ENCODE data around the gene NPC1.
"Not testable (repeated sequence)": the region's sequence is repeated elsewhere in the genome, so short reads cannot be mapped to it uniquely, and the experiment has no call there.

The NPC1 gene

DNA sequence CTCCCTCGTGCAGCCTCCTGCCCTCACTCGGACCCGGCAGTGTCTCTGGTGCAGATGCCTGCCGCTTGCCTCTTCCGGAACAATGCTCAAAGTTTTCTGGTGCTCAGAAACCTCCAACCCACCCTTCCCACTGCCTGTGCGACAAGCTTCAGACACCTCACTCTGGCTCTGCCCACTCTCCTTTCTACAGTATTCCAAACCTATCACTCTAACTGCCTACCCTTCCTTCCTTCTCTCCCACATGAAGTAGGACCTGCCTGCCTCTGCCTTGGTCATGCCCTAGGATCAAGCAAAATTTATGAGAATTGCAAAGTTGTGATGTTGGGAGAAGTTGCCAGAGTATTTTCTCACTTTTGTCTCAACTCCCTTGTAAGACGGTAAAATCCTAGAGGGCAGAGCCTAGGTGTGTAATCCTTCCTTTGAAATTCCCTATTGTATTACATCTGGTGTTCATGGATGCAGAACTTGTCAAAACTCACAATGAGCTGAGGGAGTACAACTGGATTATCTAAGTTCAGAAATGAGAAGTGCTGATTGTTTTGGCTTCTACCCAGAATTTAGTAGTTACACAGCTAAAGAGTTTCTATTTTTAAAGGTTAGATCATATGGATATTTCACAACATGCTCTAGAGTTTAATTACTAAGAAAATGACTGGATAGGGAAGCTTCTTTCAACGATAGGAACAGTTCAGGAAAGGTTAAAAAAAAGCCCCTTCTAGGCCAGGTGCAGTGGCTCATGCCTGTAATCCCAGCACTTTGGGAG, 7.2 kb downstream of the NPC1 start:
- peak in 1 of 10 donors; percentile 58 for DNase-seq
- intact Hi-C loops (cut with DNase I) = no loop called here

DNA sequence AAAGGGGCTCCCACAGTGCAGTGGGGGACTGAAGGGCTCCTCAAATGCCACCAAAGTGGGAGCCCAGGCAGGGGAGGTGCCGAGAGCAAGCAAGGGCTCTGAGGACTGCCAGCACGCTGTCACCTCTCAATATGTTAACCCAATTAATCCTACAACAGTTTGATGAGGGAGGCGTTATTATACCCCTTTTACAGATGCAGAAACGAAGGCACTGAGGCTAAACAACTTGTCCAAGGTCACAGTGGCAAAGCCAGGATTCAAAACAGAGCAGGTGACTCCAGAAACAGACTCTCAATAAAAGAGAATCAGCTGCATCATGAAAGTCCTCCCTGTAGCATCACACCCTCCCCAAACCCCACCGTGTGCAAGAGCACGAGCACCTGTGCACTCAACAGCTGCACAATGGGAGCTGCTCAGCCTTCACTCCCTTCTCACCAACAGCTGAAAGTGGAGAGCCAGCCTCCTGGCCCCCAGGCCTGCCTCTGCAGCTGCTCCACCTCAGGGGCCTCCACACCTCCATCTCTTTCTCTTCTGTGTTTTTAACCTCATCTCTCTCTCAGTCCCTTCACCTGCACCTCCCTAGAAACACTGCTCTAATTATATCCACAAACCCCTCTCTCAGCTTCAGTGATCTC, 8.1 kb downstream of the NPC1 start:
- intact Hi-C loops (cut with DNase I) = no loop called here
- DNase-seq = peak in 1 of 10 donors; percentile 29

DNA sequence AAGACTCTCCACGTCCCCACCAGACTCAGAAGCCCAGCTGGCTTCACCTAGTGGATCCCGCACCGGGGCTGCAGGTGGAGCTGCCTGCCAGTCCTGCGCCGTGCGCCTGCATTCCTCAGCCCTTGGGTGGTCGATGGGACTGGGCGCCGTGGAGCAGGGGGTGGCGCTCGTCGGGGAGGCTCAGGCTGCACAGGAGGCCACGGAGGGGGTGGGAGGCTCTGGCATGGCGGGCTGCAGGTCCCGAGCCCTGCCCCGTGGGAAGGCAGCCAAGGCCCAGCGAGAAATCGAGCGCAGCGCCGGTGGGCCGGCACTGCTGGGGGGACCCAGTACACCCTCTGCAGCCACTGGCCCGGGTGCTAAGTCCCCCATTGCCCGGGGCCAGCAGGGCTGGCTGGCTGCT, 8.8 kb downstream of the NPC1 start:
- peak in 1 of 10 donors; percentile 71 for DNase-seq
- intact Hi-C loops (cut with DNase I) = not testable (repeated sequence)

DNA sequence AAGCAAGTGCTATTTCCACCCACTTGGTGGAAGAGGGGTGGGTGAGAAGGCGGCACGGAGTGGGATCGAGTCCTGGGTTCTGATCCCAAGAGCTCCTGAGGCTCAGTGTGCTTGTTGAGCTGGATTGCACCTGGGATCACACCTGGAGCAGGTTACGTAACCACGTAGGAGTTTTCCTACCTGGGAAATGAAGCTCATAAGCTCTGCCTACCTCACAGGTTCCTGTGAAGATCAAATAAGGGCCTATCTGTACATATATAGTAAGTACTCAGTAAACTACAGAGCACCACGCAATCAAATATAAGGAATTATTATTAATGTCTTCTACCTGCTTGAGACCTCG, 11.0 kb downstream of the NPC1 start:
- intact Hi-C loops (cut with DNase I) = no loop called here
- peak in 1 of 10 donors; percentile 36 for DNase-seq

DNA sequence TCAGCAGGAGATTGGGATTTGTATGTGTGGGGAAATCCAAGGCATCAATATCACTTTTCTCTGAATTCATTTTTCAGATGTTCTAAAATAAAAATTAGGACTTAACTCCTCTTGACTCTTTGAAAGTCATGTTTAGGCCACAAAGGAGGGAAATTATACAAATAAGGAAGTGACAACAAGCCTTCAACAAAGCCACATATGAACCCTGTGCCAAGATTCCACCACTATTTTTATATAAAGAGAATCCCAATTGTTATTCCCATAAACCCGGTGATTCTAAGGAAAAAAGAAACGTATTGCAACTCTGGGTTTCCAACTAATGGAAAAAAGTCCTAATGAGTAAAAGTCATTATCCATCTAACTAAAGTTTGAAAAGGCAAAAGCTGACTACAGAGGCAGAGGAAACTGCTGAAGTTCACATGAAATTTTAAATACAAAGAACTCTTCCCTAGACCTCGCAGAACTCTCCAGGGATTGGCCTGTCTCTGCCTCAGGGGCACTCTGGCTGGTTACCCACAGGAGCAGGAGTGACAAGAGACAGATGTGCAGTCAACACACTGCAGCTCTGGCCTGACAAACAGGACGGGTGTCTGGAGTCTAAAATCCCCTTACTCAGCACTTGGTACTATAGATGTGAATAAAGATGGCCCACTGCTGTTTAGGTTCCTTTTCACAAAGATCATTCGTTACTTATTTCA, 11.5 kb downstream of the NPC1 start:
- intact Hi-C loops (cut with DNase I) = no loop called here
- DNase-seq = peak in 1 of 10 donors; percentile 24

DNA sequence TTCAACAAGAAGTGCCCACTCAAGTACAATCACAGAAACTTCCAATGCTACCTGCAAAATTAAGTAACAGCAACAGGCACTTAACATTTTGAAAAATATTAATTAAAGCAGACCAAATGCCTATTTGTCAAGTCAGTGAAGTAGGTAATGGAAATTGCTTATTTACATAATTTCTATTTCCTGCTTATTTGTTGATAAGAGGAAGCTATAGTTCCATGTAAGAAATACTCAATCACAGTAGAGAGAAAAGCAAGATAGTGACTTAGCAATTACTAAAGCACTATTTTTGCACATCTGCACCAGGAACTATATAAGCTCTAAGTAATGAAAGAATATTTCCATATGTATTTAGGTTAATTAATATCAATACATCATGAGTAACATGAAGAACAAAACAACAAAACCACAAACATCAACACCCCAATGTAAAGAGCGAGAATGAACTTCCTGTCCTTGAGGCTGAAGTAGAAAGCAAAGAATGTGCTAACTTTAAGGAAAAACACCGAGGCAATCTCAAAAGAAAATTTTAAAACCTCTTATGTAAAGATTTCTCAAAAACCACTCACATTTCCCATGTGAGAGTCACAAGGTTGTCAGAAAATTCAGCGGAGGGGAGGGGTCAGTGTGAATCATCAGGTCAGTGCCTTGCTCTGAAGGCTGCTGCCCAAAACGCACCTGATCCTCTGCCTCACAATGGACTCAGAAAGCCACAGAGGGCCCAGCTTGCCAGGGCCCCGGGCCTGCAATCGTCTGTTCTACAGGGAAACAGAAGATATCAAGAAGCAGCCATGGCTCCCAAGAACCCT, 12.5 kb downstream of the NPC1 start:
- intact Hi-C loops (cut with DNase I) = no loop called here
- DNase-seq = peak in 1 of 10 donors; percentile 23

DNA sequence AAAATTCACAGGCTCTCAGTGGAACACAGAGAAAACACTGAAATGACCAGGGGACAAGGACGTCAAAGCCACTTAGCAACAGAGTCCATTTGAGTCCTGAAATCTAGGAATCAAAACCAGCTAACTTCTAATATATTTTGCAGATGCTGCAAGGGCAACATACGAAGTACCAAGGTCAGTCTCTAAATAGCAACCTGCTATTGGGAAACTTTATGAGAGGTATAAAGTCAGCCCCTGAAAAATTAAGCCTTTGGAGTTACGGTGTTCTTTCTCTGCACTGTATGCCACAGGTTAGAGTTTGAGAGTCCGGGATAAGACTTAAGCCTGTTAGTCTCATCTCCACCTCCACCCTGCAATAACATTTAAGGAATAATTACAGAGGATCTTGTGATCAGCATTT, 13.3 kb downstream of the NPC1 start:
- intact Hi-C loops (cut with DNase I) = no loop called here
- DNase-seq = no peak

DNA sequence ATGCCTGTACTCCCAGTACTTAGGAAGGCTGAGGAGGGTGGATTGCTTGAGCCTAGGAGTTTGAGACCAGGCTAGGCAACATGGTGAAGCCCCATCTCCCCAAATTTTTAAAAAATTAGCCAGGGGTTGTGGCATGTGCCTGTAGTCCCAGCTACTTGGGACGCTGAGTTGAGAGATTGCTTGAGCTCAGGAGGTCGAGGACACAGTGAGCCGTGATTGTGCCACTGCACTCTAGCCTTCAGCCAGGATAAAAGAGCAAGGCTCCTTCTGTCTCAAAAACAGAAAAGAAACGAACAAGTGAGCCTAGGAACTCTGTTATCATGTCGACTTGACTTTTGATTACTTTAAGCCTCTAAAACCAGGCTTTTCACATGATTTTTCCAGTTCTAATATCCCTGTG, 13.7 kb downstream of the NPC1 start:
- no peak for DNase-seq
- intact Hi-C loops (cut with DNase I) = no loop called here

DNA sequence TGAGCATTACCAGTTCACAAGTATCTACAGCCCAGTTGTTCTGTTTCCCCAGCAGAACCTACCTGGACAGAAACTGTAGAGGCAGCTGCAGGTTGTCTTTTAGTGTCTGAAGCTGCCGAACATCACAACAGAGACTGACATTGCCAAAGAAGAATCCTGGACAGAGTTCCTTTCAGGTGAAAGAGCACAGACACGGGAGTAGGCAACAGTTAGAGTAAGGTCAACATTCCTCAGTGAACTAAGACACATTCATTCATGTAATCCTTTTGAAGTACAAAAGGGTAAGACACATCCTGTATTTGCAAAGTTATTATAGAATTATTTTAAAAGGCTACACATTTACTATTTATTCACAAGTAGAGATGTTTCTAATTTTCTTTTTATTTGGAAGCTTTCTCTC, 14.3 kb downstream of the NPC1 start:
- DNase-seq = no peak
- intact Hi-C loops (cut with DNase I) = no loop called here

DNA sequence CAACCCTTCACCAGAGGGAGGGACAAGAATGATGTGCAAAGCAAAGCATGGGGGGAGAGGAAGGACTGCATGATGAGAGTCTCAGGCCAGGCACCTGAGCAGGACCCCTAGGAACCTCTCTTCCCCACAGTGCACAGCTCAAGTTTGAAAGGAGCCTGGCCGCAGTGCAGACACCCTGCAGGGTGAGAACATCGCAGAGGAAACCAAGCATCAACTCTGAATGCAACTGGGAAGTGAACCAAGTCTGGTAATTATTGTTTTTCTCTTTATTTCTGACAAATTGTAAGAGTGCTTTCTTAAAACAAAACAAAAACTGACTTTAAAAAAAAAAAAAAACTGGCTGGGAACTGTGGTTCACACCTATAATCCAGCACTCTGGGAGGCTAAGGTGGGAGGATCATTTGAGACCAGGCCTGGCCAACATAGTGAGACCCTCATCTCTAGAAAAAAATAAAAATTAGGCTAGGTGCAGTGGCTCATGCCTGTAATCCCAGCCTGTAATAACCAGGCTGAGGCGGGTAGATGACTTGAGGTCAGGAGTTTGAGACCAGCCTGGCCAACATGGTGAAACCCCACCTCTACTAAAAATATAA, 15.3 kb downstream of the NPC1 start:
- DNase-seq = peak in 2 of 10 donors; percentile 23 to 44
- intact Hi-C loops (cut with DNase I) = no loop called here

DNA sequence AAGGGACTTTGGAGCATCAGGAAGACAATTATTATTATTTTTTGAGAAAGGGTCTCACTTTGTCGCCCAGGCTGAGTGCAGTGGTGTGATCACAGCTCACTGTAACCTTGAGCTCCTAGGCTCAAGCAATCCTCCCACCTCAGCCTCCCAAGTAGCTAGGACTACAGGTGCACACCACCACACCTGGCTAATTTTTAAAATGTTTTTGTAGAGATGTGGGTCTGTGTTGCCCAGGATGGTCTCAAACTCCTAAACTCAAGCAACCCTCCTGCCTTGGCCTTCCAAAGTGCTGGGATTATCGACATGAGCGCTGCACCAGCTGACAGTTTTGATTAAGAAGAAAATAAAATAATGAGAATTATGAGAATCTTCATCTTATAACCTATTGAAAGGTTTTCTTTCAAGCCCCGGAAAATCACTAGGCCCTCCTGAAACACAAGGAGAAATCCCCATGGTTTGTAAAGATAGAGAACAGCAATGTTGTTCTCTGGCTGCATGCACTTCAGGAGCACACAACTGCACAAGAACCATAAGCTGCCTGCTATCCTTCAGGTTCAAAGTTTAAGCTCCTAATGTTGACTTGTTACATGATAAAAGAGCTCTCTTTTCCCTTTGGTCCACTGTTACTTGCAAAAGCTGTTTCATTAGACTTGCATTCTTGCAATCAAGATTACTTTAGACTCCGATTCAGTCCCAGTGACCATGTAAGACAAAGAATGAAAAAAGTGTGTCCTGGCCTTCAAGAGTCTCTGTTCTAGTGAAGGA, 16.8 kb downstream of the NPC1 start:
- intact Hi-C loops (cut with DNase I) = no loop called here
- DNase-seq = no peak

DNA sequence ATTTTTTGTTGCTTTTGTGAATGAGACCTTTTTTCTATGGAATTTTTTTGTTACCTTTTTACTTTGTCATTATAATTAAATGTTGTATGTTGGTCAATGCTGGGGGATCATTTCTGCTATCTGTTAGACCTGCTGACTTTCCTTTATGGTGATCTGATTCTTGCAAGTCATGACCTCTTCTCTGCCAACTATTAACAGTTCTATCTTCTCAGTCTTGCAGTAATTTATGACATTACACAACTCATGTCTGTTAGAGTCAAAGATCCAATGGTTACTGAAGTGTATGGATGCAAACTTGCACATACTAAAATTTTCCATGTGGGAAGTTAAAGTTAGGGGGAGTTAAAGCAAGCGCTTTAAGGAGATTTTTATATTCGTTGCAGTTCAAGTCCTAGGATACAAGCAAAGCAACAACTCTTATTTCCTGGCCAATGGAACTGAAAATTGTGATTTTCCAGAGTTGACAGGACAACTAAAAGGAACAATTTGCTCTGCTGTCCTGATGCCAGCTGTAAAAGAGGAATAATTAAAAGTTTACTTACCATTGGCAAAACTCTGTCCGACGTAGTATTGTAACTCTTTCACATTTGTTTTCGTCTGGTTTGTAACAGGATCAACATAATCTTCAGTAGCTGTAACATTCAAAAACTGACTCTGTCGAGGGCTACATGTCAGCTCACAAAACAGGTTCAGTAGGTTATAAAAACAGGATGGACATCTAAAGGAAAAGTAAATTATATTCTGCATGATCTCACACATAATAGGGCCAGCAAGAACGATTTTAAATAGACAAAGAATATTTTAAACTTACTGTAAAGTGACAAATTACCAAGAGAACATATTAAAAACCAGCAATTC, 17.8 kb downstream of the NPC1 start:
- intact Hi-C loops (cut with DNase I) = no loop called here

DNA sequence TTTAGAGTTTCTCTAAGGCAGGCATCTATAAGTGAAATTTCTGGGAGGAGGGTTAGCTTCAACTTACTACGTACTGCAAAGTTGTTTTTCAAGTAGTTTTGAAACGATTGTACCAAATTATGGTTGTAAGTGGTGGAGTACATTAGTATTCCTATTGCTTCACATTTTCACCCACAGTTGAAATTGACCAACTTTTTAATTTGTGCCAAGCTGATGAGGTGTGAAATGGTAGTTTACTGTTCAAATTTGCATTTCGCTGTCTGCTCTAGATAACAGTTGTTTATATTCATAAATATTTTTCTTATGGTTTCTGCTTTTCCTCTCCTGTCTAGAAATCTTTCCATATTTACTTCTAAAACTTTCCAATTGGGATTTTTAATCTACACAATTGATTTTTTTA, 18.6 kb downstream of the NPC1 start:
- intact Hi-C loops (cut with DNase I) = no loop called here
- DNase-seq = no peak

More for the DNA sequence above, 17.8 kb downstream of the NPC1 start:
- DNase-seq = no peak

DNA sequence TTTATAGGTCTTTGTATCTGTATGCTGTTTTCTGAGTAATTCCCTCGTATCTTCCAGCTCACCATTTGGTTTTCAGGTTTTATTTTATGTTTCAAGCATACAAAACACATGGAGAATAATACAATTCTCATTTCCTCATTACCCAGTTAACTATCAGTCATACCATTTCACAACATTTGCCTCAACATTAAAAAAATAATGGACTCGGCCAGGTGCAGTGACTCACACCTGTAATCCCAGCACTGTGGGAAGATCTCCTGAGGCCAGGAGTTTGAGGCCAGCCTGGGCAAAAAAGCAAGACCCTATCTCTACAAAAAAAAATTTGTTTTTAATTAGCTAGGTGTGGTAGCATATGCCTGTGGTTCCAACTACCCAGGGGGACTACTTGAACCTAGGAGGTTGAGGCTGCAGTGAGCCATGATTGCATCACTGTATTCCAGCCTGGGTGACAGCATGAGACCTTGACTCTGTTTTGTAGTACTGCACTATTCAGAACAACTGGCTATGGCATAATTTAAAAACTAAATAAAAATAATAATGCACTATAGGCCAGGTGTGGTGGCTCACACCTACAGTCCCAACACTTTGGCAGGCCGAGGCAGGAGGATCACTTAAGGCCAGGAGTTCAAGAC, 20.3 kb downstream of the NPC1 start:
- intact Hi-C loops (cut with DNase I) = no loop called here
- DNase-seq = peak in 1 of 10 donors; percentile 35

DNA sequence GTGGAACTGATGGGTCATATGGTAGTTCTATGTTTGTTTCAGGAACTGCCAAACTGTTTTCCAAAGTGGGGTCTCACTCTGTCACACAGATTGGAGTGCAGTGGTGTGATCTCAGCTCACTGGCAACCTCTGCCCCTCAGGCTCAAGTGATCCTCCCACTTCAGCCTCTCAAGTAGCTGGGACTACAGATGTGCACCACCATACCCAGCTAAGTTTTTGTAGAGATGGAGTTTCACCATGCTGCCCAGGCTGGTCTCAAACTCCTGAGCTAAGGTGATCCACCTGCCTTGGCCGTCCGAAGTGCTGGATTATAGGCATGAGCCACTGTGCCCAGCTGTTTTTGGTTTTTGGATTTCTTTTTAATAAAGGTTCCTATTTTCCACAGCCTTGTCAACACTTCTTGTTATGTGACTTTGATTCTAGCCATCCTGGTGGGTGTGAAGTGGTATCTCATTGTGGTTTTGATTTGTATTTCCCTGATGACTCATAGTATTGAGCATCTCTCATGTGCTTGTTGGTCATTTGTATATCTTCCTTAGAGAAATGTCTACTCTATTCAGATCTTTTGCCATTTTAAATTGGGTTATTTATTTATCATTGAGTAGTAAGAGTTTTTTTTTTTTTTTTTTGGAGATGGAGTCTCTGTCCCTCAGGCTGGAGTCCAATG, 22.8 kb downstream of the NPC1 start:
- intact Hi-C loops (cut with DNase I) = no loop called here
- peak in 1 of 10 donors; percentile 40 for DNase-seq

DNA sequence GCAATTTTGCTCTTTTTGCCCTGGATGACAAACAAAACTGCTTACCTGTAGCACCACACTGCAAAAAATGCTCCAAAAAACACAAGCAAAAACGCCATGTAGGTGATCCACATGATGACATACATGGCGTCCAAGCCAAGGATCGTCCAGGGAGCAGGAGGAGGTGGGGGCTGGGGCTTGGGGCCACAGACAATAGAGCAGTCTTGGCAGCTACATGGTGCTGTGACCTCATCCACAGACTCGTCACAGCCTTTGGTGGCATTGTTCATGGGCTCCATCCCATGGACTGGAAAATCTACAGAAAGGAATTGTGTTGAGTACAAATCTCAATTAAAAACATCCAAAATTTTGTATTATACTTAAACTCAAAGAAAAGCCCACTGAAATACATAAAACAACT, 26.1 kb downstream of the NPC1 start:
- DNase-seq = peak in 8 of 10 donors; percentile 41 to 95 (median 71)
- intact Hi-C loops (cut with DNase I) = no loop called here

DNA sequence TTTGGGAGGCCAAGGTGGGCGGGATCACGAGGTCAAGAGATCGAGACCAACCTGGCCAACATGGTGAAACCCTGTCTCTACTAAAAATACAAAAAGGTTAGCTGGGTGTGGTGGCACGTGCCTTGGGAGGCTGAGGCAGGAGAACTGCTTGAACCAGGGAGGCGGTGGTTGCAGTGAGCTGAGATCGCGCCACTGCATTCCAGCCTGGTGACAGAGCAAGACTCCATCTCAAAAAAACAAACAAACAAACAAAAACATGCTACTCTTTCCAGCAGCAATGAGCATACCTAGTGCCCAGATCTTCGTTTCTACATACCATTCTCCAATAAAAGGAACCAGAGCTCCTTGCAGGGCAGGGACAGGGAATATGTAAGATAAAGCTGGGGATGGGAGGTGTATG, 28.8 kb downstream of the NPC1 start:
- intact Hi-C loops (cut with DNase I) = not testable (repeated sequence)
- peak in 1 of 10 donors; percentile 59 for DNase-seq

All from posterior cingulate gyrus (tissue), 11 donors.